ENCODE results near the gene VIPR1.

DNA sequence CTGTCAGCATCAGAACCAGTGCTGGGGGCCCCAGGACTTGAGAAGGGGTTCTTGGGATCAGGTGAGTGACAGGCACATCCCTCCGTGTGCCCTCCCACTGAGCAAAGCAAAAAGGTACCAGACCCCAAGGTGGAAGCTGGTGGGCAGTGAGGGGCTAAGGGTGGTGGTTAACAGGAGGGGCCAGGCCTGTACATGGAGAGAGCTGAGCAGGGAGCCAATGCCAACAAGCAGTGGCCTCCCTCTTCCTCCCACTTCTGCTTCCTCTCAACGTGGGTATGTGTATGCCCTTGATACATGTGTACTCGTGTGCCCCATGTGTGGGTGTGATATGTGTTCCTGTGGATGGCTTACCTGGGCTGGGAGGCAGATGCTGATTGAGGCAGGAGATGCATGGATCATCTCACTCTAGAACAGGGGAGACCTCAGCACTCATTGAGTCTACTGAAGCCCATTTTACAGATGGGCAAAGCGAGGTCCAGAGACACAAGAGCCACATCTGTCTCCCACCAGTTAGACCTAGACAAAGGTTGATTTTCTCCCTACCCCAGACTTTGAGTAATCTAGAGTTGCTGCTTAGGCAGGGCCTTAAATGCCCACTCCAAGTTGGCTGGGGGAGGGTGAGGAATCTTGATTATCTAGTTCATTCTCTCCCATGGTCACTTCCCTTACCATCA, 945 bp downstream of the VIPR1 start:
- TF ChIP-seq SMAD4 (CRISPR knock-in tag; IDR thresholded peaks at IDR 0.05) (no peak), ELF4 (CRISPR knock-in tag; IDR thresholded peaks at IDR 0.05; ENCODE audit: low read depth) (no peak), JUN (CRISPR knock-in tag; IDR thresholded peaks at IDR 0.05) (no peak), SMAD3 (CRISPR knock-in tag; IDR thresholded peaks at IDR 0.05; ENCODE audit: borderline replicate concordance) (no peak)
- TF ChIP-seq, protein P1, sequence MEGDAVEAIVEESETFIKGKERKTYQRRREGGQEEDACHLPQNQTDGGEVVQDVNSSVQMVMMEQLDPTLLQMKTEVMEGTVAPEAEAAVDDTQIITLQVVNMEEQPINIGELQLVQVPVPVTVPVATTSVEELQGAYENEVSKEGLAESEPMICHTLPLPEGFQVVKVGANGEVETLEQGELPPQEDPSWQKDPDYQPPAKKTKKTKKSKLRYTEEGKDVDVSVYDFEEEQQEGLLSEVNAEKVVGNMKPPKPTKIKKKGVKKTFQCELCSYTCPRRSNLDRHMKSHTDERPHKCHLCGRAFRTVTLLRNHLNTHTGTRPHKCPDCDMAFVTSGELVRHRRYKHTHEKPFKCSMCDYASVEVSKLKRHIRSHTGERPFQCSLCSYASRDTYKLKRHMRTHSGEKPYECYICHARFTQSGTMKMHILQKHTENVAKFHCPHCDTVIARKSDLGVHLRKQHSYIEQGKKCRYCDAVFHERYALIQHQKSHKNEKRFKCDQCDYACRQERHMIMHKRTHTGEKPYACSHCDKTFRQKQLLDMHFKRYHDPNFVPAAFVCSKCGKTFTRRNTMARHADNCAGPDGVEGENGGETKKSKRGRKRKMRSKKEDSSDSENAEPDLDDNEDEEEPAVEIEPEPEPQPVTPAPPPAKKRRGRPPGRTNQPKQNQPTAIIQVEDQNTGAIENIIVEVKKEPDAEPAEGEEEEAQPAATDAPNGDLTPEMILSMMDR (IDR thresholded peaks at IDR 0.05), result no peak
- TF ChIP-seq, protein P2, sequence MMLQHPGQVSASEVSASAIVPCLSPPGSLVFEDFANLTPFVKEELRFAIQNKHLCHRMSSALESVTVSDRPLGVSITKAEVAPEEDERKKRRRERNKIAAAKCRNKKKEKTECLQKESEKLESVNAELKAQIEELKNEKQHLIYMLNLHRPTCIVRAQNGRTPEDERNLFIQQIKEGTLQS (CRISPR knock-in tag; conservative IDR thresholded peaks at IDR 0.05), result no peak
- TF ChIP-seq, protein P3, sequence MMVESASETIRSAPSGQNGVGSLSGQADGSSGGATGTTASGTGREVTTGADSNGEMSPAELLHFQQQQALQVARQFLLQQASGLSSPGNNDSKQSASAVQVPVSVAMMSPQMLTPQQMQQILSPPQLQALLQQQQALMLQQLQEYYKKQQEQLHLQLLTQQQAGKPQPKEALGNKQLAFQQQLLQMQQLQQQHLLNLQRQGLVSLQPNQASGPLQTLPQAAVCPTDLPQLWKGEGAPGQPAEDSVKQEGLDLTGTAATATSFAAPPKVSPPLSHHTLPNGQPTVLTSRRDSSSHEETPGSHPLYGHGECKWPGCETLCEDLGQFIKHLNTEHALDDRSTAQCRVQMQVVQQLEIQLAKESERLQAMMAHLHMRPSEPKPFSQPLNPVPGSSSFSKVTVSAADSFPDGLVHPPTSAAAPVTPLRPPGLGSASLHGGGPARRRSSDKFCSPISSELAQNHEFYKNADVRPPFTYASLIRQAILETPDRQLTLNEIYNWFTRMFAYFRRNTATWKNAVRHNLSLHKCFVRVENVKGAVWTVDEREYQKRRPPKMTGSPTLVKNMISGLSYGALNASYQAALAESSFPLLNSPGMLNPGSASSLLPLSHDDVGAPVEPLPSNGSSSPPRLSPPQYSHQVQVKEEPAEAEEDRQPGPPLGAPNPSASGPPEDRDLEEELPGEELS (CRISPR knock-in tag; IDR thresholded peaks at IDR 0.05), result no peak
